OCI-LY7 (cell line): Measurements from ENCODE around the gene ANKS1B. TPM values are rescaled to one million over a fixed set of nuclear protein-coding genes. Genes with fewer than 3 reads are reported as not detected.

ENCODE experiments used
- BruUV-seq: library from RNA; stranded (reverse); fragments of 400-500 nt; replicated peaks from 2 replicates; lab custom pipeline; 2021; lab: Mats Ljungman, UMichigan
- CTCF ChIA-PET: fragments of 300-600 bp; sonication (Branson Sonifier 250); formaldehyde crosslinking; loops from one replicate; lab custom pipeline; 2022; ENCODE audit warnings: antibody characterized with exemption; ENCODE audit not compliant: unreplicated experiment; lab: Charles Lee
- POLR2A ChIA-PET: fragments of 300-600 bp; sonication (Branson Sonifier 250); formaldehyde crosslinking; loops from one replicate; lab custom pipeline; 2022; ENCODE audit warnings: antibody characterized with exemption; lab: Charles Lee
- DNase-seq: peaks from one replicate; pipeline ENCODE4 v3.0.0-alpha.2; 2015; ENCODE audit warnings: low spot score
- H2AFZ ChIP-seq: fragments of 200-600 bp; sonication (generic), shearing (Covaris generic); 2 replicates; pipeline ENCODE4 v1.6.1; 2014; ENCODE audit warnings: mild to moderate bottlenecking, antibody characterized with exemption, low read length, moderate library complexity
- H3K27ac ChIP-seq: fragments of 200-600 bp; sonication (generic); 2 replicates; pipeline ENCODE4 v1.5.1; 2014; ENCODE audit warnings: mixed run types, low read depth, mild to moderate bottlenecking, moderate library complexity, low read length, inconsistent platforms; ENCODE audit not compliant: poor library complexity, severe bottlenecking
- H3K36me3 ChIP-seq: fragments of 200-600 bp; sonication (generic); 2 replicates; pipeline ENCODE4 v1.6.1; 2014; ENCODE audit warnings: mild to moderate bottlenecking, antibody characterized with exemption, low read length, moderate library complexity, mixed read lengths; ENCODE audit not compliant: insufficient read depth
- H3K4me1 ChIP-seq: fragments of 200-600 bp; sonication (generic); 2 replicates; pipeline ENCODE4 v1.5.1; 2014; ENCODE audit warnings: mild to moderate bottlenecking, low read length; ENCODE audit not compliant: insufficient read depth, poor library complexity, severe bottlenecking
- H3K4me2 ChIP-seq: fragments of 200-600 bp; sonication (generic); 2 replicates; pipeline ENCODE4 v1.6.1; 2014; ENCODE audit warnings: mild to moderate bottlenecking, low read length
- H3K4me3 ChIP-seq: fragments of 200-600 bp; sonication (generic); 2 replicates; pipeline ENCODE4 v1.5.1; 2014; ENCODE audit warnings: mild to moderate bottlenecking, low read depth, low read length; ENCODE audit not compliant: poor library complexity, severe bottlenecking
- H3K79me2 ChIP-seq: fragments of 200-600 bp; sonication (generic); 2 replicates; pipeline ENCODE4 v1.6.1; 2016; ENCODE audit warnings: low read depth, mild to moderate bottlenecking, low read length, moderate library complexity, mixed read lengths; ENCODE audit not compliant: insufficient read depth
- H3K9me2 ChIP-seq: fragments of 200-600 bp; sonication (generic); 2 replicates; pipeline ENCODE4 v1.6.1; 2016; ENCODE audit warnings: mild to moderate bottlenecking, low read length, mixed read lengths; ENCODE audit not compliant: insufficient read depth
- H3K9me3 ChIP-seq: fragments of 200-600 bp; sonication (generic); 2 replicates; pipeline ENCODE4 v1.6.1; 2014; ENCODE audit warnings: mild to moderate bottlenecking, mixed run types, low read length, mixed read lengths
- H4K20me1 ChIP-seq: fragments of 200-600 bp; sonication (generic); 2 replicates; pipeline ENCODE4 v1.6.1; 2014; ENCODE audit warnings: mild to moderate bottlenecking, antibody characterized with exemption, low read length, moderate library complexity, mixed read lengths; ENCODE audit not compliant: insufficient read depth
- CTCF ChIP-seq: fragments of 200-600 bp; sonication (generic); conservative IDR thresholded peaks from 2 replicates; pipeline ENCODE4 v1.5.1; 2014; ENCODE audit warnings: mild to moderate bottlenecking, antibody characterized with exemption, low read length, moderate library complexity, mixed read lengths
- EZH2phosphoT487 ChIP-seq: fragments of 200-600 bp; sonication (generic); IDR thresholded peaks from 2 replicates; pipeline ENCODE4 v1.6.1; 2018; ENCODE audit warnings: low read depth, borderline replicate concordance, mild to moderate bottlenecking, mixed run types, antibody characterized with exemption, low read length, moderate library complexity, mixed read lengths
- intact Hi-C: fragments of 100-400 bp; cut with micrococcal nuclease; formaldehyde crosslinking; loops from one replicate; pipeline ENCODE4 v1.10.0; 2022; ENCODE audit not compliant: unreplicated experiment
- total RNA-seq, 2 experiments: library from RNA; depleted of rRNA in 1 of 2; stranded (reverse); fragments of >200 nt in 1 of 2; shearing (Covaris generic) in 1 of 2; gene quantifications; 2 replicates each; pipeline ENCODE4 v1.2.3, GENCODE V29; 2014 to 2022

Gene ANKS1B
- total RNA-seq, 2 experiments from 2014 or later: 2.9 to 6.0 TPM

- H3K4me1 ChIP-seq: no peaks in the 10 kb centered on the region
- H3K9me3 ChIP-seq: no peaks in the 10 kb centered on the region
- no peaks in the 10 kb centered on the region for H3K9me2 ChIP-seq
- CTCF ChIA-PET: no interaction called here
- POLR2A ChIA-PET: no interaction called here
- no peaks in the 10 kb centered on the region for H3K79me2 ChIP-seq
- H3K4me3 ChIP-seq: peak overlapping the region; percentile 26
- no peak for DNase-seq
- no peak for TF ChIP-seq CTCF
- no peak for TF ChIP-seq EZH2phosphoT487
- intact Hi-C loops: no loop called here
- H3K27ac ChIP-seq: no peak overlapping the region
- H3K4me2 ChIP-seq: peak overlapping the region; percentile 45; the same call in 1 of the 2 replicates
- no peak overlapping the region for H2AFZ ChIP-seq
- no TSS peak for BruUV-seq
- no peaks in the 10 kb centered on the region for H3K36me3 ChIP-seq
- H4K20me1 ChIP-seq: no peaks in the 10 kb centered on the region
Observed at GRCh38 chr12:99985129-99985570, 414 bp upstream of the ANKS1B start.

GRCh38 chr12:99983456-99984258, 1.1 kb downstream of the ANKS1B start:
- intact Hi-C loops: no loop called here
- no peaks in the 10 kb centered on the region for H3K4me1 ChIP-seq
- no peaks in the 10 kb centered on the region for H3K79me2 ChIP-seq
- no peaks in the 10 kb centered on the region for H3K9me3 ChIP-seq
- H3K27ac ChIP-seq: no peak overlapping the region
- ChIA-PET CTCF (no interaction called here), POLR2A (interaction anchor here (0.5 to 0.7 kb wide), 2 partner anchors 34 to 981 kb away, joined by 3 read pairs; no protein-coding TSS in a partner anchor)
- H3K9me2 ChIP-seq: no peaks in the 10 kb centered on the region
- H4K20me1 ChIP-seq: no peaks in the 10 kb centered on the region
- no peak for DNase-seq
- H2AFZ ChIP-seq: no peak overlapping the region
- TF ChIP-seq CTCF (no peak), EZH2phosphoT487 (no peak)
- H3K4me3 ChIP-seq: no peak overlapping the region
- H3K36me3 ChIP-seq: no peaks in the 10 kb centered on the region
- H3K4me2 ChIP-seq: no peak overlapping the region
- BruUV-seq: no TSS peak
